Activated CD4-positive, alpha-beta T cell treated with anti-CD3 and anti-CD28 coated beads, Interleukin-10, Interleukin-2, amounts not matched to agents 100 ng/mL and 50 ng/mL, durations not matched to agents 16 hours and 8 hours (primary cell): ENCODE measurements around the gene THBS2.
"Not testable (repeated sequence)": the region's sequence is repeated elsewhere in the genome, so short reads cannot be mapped to it uniquely, and the experiment has no call there.

Experiments
- DNase-seq: peaks from one replicate; pipeline ENCODE4 v3.0.0-alpha.2; 2020

Gene THBS2

DNA sequence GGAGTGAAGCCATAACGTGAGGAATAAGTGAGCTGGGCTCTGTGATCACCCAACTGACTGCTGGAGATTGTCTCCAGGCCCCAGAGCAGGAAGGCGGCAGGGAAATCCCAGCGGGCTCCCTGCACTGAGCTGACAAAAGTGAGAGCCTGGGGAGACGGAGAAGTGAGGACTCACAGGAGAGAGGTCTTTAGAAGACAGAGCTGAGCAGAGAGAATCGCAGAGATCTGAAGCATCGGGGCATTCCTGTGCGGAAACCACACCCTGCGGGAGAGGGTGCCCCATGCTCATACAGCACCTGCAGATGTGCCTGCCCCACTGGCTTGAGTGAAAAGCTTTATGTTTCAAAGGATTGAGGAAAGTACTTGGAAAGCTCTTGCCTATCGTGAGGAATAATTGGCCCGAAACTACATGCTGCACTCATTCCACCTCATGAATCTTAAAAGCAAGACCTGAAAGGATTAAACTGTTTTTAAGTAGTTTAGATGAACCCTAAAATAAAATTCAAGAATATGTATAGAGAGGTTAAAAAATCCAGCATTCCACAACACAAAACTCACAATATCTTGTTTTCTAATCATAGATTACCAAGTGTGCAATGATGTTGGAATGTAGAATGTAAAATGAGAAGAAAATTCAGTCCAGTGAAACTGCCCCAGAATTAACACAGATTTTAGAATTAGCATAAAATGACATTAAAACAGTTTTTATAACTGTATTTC lies 17.7 kb upstream of the THBS2 start:
- DNase-seq = no peak

DNA sequence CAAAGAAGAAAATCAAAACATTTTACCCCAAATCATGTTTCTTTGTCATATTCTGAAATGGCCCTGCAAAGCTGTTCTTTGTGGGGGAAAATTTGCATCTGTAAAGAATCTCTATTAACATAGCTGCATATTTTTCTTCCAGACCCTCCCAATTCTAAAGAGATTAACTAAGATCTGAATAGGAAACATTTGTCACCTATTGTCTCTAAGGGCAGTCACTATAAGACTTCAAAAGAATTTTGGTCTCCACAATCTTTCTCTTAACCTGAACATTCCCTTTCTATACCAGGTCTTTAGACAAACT lies 16.4 kb upstream of the THBS2 start:
- not testable (repeated sequence) for DNase-seq

DNA sequence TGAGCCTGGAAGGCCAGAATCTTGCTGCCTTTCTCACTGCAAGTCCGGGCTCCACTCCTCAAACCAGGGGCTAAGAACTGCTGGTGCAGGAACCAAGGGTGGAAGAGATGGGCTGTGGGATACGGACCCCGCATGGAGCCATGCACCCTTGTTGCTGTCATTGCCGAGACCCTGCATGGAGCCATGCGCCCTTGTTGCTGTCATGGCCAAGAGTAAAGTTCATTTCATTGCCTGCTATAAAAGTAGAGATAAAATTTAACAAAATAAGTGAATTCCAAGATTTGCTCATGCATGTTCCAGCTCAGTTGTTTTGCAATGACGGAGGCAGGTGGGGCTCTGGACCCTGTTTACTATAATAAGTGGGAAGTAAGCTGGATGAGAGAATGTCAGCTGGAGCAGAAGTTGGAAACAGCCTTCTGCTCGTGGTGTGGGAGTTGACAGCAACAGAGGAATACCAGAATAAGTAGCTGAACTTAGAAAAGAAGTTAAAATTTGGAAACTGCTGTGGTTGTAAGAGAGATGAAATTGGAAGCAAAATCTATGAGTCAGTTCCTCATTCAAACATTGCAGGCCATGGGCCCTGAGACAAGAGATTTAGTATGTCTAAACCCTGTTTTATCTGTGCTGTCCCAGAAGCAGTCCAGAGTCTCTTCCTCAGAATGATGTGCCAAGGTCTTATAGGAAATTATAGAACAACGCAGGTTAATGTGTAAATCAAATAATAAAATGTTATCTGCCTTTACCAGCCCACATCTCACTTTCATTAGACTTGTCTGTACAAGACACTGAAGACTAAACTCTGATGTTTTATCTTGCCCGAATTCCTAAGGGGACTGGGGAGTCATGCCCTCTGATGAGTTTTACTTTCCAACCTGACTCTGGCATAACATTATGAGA lies 15.8 kb upstream of the THBS2 start:
- no peak for DNase-seq

DNA sequence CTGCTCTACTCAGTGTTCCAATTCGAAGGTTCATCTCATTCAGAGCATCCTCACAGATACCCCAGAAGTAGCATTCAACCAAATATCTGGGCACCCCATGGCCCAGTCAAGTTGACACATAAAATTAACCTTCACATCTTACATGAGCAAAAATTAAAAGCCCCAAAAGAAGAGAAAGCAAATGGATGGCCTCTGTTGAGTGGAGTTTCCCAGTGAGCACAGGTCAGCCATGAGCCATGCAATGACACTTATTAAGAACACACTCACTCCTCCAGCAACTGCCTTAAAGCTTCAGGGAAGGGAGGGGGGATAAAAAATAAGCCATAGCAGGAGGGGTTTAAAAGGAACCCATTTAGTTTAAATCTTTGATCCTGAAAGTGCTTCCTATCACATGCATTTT lies 14.6 kb upstream of the THBS2 start:
- DNase-seq = no peak

DNA sequence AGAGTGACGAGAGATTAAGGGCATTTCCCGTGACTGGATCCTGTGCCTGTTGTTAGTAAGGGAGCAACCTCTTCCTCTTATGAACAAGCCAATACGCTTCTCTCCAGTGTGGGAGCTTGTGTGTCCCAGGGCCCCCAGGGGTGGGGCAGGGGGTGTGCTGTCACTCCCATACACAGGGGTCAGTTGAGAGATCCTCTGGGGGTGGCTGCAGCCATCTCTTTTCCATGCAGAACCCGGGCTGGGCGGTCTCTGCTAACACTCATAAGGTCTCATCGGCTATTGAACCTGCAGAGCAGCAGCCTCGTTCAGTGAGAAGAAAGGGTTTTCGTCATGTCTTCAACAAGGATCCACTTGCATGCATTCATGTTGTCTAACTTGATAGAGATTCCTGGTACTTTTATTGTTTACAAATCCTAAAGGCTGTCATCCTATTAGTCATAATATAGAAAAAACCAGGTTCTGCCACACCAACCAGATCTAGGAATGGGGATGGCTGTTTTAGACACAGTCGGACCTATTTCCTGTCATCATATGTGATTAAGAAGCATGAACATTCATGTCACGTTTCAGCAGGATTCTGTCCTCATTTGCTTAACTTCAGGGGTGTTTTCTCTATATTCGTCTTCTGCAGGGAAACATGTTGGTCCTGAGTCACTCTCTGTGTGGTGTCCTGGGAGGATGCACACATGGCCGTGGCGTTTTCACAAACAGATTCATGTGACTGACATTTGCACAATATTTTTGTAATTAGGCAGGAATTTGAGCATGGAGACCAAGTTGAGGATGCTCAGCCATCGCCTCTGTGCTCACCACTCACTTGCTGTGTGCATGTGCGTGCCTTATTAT lies 13.3 kb upstream of the THBS2 start:
- no peak for DNase-seq

DNA sequence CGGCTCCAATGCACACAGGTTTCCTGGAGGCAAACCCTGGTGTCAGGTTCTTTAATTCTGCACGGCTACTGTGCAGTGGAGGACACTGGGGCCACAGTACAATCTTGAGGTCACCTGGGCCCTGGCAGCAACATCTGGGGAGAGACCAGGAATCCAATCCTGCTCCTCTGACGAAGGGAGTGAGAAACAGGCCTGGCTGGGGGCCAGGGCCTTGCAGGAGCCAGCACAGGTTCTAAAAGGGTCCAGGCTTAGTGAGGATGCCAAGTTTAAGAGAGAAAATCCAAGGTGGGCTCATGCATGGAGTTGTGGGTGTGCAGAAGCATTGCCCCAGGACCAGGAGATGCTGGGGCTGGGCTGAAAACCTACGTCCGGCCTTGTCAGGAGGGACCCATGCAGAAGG lies 12.6 kb upstream of the THBS2 start:
- no peak for DNase-seq

DNA sequence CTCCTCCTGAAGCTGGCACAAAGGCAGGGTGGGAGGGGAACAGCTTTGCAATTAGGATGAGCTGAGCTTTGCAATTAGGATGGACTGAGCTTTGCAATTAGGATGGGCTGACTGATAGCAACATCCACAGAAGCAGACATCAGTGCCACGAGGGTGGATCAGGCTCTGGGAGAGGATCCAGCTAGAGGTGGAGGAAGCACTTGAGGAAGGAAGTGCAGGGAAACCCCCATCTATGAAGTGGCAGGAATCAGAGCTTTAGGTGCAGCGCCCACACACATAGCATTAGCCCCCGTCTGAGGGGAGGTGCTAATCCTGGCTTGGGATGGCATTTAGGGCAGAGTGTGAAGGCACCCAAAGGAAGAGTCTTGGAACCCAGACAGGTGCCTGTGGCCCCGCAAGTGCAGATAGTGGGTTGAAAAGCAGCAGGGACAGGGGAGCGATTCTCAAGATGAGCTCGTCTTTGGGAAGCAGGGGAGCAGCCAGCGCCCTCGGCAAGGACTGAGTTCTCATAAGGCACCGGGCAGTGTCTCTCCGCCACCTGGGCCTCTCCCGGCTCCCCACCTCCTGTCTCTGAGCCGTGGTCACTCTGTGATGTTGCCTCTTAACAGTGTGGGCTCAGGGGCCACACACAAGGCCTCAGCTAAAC lies 12.0 kb upstream of the THBS2 start:
- no peak for DNase-seq

DNA sequence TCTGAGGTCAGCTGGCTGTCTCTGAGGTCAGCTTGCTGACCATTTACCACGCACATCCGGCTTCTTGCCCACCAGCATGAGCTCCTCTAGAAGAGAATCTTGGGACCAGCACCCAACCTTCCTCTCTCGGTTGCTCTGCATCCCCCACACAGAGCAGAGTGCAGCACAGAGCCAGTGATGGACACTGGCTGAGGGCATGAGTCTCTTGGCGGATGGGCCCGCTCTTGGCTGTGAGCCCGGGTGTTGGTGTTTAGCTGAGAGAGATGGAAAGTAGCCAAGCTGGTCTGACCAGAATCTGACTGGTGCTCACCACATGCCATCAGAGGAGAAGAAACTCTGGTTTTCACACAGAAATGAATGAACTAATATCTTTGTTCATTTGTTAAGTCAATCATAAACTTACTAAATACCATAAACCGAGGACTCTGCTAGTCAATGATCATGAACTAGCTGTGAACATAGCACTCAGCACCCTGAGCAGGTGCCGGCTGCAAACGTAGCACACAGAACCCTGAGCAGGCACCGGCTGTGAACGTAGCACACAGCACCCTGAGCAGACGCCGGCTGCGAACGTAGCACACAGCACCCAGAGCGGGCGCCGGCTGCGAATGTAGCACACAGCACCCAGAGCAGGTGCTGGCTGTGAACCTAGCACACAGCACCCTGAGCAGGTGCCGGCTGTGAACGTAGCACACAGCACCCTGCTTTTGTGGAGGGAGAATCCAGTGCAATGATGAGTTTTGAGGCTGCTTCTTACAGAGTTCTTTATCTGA lies 10.4 kb upstream of the THBS2 start:
- DNase-seq = no peak

DNA sequence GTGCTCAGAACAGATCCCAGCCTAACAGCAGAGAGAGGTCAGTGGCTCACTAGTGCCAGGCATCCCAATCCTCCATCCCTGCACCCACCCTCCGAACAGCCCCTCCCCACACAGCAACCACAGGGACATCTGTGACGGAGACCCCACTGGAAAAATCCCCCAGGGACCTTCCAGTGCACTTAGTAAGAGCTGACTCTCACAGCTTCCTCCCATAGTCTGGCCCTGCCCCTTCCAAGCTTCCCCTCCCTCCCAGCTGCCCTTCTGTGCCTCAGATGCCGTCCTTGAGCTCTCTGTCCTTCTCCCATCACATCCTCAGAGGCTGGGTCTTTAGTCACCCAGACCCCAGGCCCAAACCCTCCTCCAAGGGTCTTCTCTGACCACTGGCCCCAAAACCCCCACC lies 9.7 kb upstream of the THBS2 start:
- DNase-seq = no peak

DNA sequence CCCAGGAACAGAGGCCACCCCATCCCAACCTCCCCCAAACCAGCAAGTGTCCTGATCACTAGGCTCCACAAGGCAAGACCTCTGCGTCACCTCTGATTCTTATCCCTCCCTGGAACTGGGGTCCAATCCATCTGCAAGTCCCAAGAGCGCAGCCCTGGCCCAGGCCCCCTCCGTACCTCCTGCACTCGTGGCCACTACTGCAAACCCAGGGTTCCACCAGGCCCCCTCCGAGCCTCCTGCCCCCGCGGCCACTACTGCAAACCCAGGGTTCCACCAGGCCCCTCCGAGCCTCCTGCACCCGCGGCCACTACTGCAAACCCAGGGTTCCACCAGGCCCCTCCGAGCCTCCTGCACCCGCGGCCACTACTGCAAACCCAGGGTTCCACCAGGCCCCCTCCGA lies 9.0 kb upstream of the THBS2 start:
- DNase-seq = not testable (repeated sequence)

DNA sequence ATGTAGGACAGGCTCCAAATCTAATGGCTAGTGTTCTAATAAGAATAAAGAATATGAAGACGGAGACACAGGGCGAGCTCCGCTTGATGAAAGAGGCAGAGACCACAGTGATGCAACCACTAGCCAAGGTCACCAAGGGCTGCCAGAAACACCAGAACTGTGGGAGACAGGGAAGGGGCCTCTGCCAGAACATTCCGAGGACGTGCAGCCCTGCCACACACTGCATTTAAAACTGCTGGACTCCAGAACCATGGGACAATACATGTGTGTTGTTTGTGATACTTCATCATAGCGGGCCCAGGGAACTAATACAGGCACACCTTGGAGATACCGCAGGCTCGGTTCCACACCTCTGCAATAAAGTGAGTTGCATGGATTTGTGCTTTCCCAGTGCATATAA lies 2.9 kb upstream of the THBS2 start:
- no peak for DNase-seq

DNA sequence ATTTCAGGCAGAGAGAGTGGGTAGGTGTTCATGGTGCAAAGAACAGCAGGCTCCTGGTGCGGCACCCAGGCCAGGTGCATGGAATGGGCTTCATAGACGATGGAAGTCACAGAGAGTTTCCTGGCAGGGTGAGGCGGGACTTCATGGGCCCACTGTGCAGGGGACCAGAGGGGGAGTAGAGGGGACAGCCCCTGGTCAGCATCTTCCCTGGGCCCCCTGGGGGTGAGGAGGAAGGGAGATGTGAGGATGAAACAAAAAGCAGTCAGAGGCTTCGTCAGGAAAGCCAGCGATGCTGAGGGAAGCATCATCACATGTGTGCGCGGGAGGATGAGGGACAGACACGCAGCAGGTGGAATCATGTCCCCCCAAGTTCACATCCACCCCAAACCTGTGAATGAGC lies 2.4 kb upstream of the THBS2 start:
- DNase-seq = no peak

DNA sequence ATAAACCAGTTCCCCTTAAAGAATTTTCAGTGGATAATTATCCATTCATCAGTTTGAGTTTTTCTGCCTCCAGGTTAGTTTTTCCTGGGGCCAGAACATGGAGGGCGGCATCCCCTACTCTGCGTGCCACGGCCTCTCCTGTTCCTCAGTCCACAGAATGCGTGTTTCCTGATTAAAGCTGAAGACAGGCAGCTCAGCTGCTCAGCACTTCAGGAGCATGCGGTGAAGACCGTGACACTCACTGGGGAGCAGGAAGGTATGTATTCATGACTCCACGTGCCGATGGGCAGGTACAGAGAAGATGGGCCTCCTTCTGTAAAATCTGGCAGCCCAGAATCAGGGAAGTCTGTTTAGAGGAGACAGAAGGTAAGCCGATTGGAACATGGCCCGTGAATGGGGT lies 2.0 kb upstream of the THBS2 start:
- no peak for DNase-seq

DNA sequence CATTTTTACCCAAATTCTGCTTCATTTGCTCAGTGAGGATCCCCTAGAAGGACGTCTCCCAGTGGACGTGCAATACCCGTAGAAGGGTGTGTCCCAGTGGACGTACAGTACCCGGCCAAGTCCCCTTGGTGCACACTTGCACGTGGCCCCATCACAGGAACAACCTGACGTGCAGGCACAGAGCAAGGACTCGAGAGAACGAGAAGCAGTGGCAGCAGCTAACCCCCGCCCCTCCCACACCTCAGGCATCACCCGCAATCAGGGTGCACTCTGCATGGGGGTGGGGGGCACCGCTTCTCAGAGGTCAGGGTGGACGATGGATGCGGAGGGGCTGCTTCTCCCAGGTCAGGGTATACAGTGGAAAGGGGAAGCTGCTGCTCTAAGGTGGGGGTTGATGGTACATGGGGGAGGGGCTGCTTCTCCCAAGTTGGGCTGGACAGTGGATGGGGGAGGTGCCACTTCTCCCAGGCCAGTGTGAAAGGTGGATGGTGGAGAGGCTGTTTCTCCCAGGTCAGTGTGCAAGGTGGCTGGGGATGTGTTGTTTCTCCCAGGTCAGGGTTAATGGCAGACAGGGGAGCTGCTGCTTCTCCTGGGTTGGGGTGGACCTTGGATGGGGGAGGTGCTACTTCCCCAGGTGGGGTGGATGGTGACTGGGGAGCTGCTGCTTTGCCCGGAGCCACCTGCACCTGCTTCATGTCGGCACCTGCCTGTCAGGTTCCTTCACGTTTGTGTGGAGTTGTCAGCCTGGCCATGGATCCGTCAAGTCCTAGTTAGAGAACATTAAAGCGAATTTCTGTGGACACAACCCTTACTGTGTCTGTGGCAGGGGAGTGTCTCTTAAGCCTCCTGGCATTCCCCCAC lies 1.0 kb upstream of the THBS2 start:
- no peak for DNase-seq

DNA sequence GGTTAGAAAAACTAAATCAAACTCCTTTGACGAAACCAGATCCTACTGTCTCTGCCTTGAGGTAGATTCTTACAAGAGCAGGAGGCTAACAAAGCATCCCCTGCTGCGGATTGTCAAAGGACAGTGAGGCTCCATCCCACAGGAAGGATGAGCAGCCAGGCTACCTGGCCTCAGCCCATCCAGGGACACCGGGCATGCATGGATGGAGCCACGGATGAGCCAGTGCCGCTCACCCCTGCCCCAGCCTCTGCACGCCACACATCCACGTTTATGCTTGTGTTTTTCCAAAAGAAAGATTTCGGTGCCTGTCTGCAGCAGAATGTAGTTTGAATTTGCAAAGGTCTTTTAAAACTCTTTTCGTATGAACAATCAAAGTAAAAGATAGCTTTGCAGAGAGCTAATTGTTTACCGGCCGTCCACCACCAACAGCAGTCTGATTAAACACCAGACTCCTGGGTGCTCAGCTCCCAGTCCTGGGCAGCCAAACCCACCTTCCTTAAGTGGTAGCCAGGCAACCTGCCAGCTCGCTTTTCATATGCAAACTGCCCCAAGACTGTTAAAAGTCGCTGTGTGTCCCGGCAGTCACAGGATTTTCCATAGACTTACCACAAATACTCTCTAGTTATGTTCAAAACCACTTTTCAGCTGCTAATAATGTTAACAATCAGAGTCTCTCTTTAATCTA lies 999 bp downstream of the THBS2 start:
- no peak for DNase-seq

DNA sequence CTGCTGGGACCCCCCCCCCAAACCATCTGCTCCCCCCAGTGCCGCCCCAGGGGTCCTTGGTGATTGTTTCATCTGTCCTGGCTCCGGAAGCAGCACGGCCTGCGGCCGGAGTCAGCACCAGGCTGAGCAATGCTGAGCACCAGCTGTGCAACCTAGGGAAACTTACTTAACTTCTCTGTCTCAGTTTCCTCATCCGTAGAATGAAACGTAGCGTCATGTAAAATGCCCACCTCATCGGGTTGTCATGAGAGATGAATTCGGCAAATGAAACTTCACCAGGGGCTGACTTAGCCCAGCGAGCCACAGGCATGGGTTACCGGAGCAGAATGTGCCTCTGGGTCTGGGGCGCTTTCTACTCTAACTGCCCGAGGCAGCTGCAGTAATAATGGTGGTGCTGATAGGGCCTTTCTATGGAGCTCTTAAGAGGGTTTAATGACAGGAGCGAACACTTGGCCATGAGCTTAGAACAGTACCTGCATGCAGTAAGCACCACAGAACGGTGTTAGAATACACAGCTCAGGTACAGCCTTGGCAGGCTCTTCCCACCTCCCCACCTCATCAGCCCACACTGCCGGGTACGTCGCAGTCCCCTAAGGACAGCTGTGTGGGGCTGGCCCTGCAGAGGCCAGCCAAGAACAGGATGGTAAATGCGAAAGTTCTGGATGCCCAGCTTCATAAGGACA lies 1.7 kb downstream of the THBS2 start:
- DNase-seq = no peak

DNA sequence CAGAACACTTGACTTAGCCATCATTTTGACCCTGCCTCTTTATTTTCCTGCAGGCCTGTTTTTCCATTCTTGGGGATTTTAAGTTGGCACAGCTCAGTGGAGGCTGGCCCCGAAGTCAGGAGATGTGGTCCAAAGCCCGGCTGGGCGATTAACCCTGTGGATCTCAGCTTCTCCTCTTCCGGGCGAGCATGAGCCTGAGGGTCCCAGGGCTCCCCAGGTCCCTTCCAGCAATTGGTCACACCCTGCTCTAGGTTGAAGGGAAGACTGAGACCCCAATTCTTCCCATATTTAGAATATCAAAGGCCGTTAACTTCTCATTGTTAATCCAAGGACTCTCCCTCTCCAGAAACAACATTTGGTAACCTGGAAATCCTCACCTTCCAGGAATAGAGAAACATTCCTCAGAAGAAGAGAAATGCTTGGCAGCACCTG lies 2.3 kb downstream of the THBS2 start:
- no peak for DNase-seq

DNA sequence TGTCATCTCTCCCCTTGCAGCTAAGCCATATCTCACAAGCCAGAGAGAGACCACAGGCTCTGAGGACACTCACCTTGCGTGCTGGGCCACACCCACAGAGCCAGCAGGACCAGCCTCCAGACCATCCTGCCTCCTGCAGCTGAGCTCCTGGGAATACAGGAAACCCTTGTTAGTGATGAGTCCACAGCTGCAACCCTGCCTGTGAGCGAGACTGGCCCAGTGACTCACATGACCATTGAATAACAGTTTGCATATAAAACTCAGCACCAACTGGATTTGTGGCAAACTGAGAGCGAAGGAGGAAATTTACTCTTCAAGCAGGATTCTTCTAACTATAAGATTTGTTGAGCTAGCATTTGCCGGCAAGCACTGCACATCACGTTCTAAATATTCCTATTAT lies 3.0 kb downstream of the THBS2 start:
- no peak for DNase-seq

DNA sequence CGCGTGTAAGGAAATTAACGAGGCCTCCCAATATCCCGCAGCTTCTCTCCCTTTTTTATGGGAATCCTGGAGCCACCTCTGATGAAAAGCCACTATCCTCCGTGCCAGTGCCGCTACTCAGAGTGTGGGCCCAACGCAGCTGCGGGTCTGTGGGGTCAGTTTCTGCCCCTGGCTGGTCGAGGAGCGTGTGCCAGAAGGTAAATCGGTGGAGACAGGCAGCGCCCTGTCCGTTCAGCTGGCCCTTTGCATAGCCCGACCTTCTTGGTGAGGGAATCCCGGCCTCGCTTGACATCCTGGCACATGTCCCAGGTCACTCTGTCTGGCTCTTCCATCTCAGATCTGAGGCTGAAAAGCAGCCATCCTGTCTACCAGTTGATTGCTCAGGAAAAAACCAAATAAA lies 4.6 kb downstream of the THBS2 start:
- no peak for DNase-seq

DNA sequence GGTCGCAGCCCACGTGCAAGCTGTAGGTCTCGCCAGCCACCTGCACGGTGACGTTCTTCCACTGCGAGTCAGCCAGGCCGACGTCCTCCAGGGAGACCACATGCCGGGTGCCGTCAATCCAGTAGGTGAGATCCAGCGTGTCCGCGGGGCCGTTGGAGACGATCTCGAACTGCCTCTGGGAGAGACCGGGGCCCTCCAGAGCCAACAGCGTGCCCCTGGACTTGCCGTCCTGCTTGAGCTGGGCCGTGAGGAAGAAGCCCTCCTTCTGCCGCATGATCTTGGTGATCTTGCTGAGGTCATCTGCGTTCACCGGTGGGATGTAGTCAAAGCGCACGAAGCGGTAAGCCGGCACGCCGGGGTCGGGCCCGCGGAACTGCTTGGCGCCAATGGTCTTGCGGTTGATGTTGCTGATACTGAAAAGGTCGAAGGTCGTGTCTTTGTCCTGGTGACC lies 5.1 kb downstream of the THBS2 start:
- DNase-seq = no peak
